GM21360 (cell line): ENCODE measurements around the gene CASP10.
A peak's percentile ranks its signal among the peaks of the same experiment; 100 is the strongest.
"Not testable (repeated sequence)": the region's sequence is repeated elsewhere in the genome, so short reads cannot be mapped to it uniquely, and the experiment has no call there.

ENCODE experiments used
- ATAC-seq: cut with Tn5 transposase; IDR thresholded peaks from one replicate; pipeline ENCODE4 v1.9.1; 2021; ENCODE audit warnings: mild to moderate bottlenecking, moderate library complexity; ENCODE audit not compliant: unreplicated experiment

The CASP10 gene

DNA sequence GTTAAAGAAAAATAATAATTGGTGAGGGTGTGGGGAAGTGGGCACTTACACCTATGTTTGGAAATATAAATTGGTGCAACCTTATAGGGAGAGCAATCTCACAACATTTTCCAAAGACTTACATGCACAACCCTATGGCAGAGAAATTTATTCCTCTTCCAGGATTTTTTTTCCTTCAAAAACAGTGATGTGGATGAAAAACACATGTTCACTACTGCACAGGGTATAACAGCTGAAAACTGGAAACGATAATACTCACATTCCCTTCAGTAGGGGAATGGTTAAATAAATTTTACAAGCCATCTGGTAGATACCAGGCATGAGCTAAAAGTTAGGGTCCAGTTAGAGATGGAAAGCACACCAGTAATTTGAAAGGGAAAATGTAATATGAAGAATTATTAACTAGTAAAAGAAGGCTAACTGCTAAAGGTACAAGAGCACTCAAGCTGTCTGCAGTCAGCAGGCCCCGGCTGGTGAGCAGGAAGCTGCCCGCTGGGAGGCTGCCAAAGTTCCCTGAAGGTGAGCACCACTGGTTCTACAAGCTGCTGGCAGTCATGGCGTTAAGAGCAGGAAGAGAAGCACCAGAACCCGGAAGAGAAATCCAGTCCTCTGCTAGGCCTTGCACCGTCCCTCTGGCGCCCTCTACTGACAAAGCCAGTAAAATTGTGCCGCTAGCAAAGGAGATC is 49.0 kb downstream of the CASP10 start:
- peak; percentile 51 for ATAC-seq

DNA sequence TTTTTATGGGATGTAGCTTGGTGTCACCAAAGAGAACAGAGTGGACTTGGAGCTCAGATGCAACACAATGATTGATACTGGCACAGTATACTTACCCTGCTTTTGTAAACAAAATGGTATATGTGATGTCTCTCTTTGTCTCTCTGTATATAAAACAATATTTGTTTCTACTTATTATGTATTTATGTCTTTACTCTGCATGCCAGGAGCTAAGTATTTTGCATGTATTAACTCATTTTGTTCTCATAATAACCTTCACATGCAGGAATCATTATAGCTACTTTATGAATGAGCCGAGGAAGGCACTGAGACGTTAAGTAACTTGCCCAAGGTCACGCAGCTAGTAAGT is 49.5 kb downstream of the CASP10 start:
- ATAC-seq = no peak

DNA sequence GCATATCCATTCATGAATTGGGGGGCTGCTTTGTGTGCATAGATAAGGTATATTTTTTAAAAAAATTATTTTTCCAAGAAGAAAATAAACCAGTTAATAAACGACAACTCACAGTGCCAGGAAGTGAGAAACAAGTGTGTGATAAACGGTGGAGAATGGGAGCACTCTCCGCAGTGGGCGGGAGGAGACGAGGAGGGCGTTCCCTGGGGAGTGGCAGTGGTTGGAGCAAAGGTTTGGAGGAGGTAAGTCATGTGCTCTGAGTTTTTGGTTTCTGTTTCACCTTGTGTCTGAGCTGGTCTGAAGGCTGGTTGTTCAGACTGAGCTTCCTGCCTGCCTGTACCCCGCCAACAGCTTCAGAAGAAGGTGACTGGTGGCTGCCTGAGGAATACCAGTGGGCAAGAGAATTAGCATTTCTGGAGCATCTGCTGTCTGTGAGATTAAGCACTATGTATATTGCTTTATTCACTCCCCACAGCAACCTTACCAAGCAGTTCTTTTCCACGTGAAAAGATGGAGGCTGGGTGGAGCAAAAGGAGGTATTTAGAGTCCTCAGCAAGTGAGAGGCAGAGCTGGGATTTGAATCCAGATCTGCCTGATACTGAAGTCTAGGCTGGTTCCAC is 50.4 kb downstream of the CASP10 start:
- ATAC-seq = peak; percentile 91

DNA sequence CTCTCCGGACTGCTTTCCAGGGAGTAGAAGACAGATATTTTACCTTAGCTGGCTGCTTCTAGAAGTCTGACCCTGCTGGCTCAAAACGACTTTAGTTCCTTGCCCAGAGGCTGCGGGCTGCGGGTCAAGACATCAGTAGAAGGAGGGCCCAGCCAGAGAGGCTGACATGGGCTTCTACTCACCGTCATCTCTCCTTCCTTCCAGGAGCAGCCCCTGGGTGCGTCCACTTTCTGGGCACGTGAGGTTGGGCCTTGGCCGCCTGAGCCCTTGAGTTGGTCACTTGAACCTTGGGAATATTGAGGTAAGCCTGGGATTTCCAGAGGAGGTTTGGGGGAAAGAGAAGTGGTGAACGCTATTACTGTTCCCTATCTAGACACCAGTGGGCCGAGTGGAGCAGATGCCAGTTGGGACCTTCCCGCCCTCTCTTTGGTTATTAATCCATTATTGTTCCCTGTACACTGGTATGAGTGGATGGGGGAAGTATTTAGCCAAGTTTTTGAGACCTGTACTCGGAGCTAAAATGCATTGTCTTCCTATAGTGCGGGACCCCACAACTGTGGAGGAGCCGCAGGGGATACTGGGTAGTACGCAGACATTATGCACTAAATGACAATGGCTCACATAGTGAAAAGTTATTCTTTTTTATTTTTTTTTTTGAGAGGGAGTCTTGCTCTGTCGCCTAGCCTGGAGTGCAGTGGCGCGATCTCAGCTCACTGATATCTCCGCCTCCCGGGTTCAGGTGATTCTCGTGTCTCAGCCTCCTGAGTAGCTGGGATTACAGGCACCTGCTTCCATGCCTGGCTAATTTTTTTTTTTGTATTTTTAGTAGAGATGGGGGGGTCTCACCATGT is 51.1 kb downstream of the CASP10 start:
- ATAC-seq = no peak

DNA sequence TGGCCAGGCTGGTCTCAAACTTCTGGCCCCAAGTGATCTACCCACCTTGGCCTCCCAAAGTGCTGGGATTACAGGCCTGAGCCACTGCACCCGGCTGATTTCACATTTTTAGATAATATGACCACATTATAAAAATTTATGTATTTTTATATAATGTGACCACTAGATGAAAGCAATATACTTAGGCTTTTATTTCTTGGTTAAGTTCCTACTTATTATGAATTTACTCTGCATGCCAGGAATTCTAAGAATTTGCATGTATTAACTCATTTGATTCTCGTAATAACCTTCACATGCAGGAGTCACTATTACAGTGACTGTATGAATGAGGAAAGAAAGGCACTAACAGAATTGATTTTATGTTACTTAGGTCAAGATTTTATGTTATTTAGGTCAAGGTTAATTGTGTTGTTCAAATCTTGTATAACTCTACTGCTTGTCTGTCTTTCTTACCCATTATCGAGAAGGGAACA is 51.8 kb downstream of the CASP10 start:
- ATAC-seq = no peak

DNA sequence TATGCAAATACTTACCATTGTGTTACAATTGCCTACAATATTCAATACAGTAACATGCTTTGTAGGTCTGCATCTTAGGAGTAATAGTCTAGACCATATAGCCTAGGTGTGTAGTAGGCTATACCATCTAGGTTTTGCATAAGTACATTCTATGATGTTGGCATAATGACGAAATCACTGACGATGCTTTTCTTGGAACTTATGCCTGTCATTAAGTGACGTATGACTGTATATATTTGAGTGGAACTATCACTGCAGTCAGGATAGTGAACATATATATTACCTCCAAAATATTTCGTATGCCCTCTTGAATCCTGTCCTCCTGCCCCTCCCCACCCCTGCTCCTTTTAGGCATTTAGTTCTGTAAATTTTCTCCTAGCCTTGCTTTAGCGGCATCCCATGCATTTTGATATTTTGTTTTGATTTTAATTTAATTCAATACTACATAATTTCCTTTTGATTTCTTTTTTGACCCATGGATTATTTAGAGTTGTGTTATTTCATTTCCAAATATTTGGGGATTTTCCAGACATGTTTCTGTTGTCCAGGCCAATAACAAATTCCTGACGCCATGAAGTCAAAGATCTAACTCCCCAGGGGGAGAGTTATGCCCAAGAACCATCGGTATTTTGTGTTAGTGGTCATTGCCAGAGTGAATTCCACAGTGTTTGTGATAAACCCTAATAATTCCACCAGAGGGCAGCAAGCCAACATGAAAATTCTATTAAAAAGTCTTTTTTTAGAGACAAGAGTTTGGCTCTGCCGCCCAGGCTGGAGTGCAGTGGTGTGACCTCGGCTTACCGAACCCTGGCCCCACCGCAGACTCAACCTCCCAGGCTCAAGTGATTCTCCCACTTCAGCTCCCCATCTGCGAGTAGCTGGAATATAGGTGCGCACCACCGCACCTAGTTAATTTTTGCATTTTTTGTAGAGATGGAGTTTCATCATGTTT is 53.2 kb downstream of the CASP10 start:
- no peak for ATAC-seq

DNA sequence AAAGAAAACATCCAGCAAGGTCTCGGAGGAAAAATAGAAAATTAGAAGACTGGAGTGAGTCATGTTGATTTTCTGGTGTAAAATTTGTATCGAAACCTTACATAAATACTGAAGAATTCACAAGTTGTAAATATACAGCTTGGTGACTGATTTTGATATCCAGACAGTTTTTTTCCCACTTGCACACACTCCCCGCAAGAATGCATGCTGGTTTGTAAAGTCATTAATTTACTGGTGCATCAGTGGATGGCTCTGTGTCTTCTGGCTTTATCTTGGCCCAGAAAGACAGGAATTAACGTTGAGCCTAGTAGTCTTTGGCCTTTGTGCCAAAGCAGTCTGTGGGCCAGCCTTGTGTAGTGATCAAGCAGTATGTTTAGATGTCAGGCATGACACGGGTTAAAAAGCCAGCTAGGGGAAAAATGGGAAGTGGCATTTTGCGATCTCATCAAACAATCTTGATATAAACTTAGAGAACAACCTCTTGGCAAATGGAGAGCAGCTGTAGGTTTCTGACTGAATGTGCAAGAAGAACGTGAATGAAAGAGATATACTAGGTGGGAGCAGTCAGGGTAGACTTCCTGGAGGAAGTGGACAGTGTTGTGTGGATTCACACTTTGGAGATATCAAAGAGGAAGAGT is 54.7 kb downstream of the CASP10 start:
- ATAC-seq = no peak

DNA sequence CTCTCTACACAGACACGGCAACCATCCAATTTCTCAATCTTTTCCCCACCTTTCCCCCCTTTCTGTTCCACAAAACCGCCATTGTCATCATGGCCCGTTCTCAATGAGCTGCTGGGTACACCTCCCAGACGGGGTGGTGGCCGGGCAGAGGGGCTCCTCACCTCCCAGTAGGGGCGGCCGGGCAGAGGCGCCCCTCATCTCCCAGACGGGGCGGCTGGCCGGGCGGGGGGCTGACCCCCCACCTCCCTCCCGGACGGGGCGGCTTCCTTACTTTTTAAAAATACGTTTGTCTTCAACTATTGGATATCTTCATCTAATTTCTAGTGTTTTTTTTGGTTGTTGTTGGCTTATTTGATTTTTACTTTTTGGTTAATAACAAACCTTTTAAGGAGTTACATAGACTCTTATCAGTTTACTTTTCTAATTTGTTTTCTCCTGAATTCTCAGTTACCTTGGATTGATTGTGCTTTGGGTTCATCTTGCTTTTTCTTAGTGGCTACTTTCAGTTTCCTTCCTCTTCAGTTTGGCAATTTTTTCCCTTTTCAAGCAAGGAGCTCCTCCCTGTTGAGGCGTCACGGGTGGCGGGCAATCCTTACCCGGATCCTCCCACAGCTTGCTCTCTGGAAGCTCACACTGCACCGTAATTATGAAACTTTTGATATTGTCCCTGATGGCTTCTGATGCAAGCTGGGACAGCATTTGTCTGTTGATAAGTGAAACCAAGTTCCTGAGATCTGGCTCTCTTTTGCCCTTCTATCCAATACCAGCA is 56.4 kb downstream of the CASP10 start:
- ATAC-seq = not testable (repeated sequence)

DNA sequence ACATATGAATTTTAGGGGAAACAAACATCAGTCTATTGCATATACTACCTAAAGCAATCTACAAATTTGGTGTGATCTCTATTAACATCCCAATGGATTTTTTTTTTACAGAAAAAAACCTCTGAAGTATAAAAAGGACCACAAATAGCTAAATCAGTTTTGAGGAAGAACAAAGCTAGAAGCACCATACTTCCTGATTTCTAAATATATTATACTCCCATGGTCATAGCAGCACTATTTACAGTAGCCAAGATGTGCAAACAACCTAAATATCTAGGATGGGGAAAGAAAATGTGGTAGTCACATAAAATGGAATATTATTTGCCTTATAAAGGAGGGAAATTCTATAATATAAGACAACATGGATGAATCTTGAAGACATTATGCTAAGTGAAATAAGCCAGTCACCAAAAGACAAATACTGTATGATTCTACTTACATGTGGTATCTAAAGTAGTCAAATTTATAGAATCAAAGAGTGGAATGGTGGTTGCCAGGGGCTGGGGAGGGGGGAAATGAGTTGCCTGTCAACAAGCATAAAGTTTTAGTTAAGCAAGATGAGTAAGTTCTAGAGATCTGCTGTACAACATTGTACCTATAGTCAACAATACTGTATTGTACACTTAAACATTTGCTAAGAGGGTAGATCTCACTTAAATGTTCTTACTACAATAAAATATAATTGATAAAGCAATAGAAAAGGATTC is 59.8 kb downstream of the CASP10 start:
- ATAC-seq = no peak

DNA sequence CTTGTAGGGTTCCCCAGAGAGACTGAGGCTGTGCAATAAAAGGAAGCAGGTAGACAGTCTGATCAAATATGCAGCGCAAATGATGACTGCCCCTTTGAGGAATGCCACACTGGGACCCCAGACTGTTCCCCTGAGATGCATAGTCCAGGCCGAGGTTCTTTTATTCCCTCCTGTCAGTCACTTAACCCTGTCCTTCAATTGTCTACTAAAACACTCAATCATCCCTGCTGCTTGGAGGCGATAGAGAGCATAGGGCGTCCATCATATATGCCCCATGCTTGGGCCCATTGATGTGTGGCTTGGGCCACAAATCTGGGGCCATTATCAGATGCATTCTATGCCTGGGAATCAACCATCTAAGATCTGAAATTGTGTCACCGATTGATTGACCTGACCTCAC is 61.9 kb downstream of the CASP10 start:
- no peak for ATAC-seq

DNA sequence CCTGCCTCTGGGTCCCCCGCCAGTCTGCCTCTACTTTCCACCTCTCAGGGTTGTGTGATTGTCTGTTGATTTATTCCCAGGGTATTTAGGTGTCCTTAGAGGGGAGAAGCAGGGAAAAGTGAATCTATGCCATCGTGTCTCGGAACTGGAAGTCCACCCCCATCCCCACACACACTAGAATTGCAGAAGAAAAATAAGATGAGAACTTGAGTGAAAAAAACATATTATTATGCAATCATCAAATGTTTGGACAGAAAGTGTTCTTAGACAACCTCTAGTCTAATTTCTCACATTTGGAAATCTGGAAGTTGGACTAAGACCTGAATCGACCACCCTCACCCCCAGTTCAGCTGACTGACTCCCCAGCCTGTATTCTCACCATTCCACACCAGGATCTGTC is 63.3 kb downstream of the CASP10 start:
- ATAC-seq = no peak

DNA sequence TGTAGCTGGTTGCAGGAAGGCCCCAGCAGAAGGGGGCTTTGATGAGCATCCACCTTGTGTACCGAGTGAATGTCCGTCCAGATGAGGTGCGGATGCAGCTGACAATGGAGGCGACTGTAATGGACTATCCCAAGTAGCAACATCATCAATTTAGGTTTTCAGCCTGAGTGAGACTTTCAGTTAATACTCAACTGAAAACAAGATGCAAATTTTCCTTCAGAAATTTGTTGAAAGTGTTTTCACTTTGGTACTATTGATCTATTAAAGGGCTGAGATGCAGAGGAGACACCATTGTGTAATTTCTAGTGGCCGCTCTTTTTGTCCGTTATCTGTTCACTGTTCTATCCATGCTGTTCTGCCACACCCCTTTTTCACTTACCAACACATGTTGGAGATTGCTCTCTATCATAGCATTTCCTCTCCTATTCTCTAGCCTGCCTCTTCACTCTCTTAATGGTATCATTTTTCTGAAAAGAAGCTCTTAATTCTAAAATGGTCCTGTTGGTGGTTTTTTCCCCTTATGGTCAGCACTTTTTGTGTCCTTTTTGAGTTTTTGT is 65.4 kb downstream of the CASP10 start:
- no peak for ATAC-seq

DNA sequence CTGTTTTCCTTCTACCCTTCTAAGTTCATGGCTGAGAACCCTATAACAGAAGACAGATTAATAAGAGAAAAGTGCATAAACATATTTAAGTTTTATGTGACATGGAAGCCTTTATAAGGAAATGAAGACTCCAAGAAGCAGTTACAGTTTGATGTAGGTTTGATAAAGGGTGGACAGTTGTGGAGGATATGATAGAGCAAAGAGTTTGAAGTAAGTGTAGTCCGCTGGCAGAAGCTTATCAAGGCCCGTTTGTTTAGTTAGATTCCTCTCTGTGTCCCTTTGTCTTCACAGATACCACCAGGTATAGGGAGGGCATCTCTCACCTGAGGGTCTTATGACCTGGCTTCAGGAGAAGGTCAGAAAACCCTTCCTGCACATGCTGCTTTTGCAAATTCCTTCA is 66.9 kb downstream of the CASP10 start:
- ATAC-seq = no peak

DNA sequence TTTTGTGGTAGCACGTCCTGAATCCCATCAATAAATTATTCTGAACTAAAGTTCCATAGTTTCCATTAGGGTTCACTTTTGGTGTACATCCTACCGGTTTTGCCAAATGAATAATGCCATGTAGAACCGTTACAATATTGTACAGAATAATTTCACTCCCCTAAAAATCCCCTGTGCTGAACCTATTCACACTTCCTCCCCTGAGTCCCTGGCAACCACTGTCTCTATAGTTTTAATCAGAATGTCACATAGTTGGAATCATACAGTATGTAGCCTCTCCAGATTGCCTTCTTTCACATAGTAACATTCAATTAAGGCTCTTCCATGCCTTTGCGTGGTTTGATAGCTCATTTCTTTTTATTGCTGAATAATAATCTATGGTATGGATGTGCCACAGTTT is 67.8 kb downstream of the CASP10 start:
- no peak for ATAC-seq

DNA sequence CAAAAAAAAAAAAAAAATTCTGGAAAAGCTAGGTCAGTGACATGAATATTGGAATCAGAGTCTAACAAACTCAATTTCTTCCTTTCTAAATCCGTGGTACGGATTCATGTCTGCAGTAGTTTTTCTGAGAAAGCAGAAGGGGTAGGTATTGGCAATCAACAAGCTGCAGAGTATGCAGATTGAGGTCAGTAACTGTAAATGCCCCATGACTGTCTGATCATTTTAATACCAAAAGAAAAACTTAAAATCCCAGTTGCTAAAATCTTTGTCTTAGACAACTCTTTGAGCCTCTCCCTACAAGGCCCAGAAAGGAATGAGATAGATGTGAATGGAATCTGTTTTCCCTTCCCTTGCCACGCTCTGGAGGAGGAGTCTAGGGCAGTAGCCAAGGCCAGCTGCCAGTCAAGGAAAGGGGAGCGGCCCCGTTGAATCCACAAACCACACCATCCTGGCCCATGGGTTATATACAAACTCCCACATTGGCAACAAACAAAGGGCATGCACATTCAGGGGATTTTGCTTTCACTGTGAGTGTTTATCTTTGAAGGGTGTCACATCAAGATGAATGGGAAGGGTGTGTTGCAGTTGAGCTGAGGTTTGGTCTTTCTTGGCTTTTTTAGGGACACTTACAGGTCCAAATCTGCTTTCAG is 71.3 kb downstream of the CASP10 start:
- no peak for ATAC-seq

DNA sequence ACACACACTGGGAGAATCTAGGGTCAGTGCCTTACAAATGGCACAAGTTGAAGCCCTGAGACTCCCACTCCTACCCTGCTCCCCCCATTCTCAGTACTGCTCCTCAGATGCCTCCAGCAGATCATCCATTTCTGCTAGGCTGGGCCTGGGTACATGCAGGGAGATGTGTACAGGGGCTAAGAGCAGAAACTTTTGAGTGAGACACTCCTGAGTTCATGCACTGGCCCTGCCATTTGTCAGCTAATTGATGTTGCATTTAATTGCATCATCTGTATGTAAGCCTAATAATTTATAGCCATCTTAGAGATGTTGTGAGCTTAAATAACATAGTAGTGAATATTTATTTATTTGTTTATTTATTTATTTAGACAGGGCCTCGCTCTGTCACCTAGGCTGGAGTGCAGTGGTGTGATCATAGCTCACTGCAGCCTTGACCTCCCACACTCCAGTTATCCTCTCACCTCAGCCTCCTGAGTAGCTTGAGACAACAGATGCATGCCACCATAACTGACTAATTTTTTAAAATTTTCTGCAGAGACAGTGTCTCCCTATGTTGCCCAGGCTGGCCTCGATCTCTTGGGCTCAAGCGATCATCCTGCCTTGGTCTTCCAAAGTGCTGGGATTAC is 72.6 kb downstream of the CASP10 start:
- ATAC-seq = no peak

DNA sequence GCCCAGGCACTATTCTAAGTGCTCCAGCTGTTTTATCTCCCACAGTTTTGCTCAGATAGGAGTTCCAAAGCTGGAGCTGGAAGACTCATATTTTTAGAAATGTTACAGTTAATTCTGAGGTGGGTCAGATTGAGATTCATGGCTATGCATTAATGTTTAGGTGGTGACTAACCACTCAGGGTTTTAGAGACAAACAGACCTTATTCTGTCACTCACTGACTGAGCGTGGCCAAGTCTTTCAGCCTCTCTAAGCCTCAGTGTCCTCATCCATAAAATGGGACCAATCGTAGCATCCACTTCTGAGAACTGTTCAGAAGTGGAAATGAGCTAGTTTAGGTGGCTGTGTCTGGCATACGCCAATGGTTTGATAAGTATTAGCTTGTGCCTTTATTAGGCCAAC is 73.1 kb downstream of the CASP10 start:
- no peak for ATAC-seq
